CD1c-positive myeloid dendritic cell (primary cell): Measurements from ENCODE around the gene BRICD5.
A peak's percentile ranks its signal among the peaks of the same experiment; 100 is the strongest.

Source experiments
- DNase-seq: peaks from one replicate; pipeline ENCODE4 v3.0.0-alpha.2; 2016; ENCODE audit errors: extremely low spot score

BRICD5 gene

GRCh38 chr16:2237493-2238149 is 27.0 kb upstream of the BRICD5 start:
- DNase-seq = no peak

- DNase-seq = no peak
These were observed 26.4 kb upstream of the BRICD5 start for GRCh38 chr16:2237102-2237482.

DNA sequence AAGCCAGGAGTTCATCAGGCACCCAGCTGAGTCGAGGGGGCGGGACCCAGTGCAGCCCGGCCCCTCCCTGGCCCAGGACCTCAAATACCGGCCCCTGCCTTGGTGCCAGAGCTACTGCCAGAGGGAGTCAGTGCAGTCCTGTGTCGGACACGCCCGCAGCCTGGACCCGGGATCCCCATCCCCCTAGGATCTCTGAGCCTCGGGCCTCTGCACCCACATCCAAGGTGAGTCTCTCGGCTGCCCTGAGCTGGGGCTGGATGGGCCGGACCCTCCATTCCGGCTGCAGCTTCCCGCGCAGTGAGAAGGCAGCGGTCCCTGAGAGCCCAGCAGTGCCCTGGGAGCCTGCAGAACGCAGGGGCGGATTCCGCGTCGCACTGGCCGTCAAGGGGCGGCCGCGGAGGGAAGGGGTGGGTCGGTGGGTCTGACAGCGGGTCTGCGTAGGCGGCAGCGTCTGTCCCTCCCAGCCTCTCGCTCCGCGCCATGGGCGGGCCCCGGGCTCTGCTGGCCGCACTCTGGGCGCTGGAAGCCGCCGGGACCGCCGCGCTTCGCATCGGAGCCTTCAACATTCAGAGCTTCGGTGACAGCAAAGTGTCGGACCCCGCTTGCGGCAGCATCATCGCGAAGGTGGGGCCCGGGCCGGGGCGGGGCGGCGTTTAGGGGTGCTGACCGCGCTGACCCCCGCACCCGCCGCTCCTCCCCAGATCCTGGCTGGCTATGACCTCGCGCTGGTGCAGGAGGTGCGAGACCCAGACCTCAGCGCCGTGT is 25.9 kb upstream of the BRICD5 start, which contains the start of gene DNASE1L2:
Gene DNASE1L2, plus strand, starts transcription at position 108 of the 765 bp plus-strand sequence. Its CDS starts 373 bp downstream, at position 481.
- DNase-seq = peak; percentile 46

DNA sequence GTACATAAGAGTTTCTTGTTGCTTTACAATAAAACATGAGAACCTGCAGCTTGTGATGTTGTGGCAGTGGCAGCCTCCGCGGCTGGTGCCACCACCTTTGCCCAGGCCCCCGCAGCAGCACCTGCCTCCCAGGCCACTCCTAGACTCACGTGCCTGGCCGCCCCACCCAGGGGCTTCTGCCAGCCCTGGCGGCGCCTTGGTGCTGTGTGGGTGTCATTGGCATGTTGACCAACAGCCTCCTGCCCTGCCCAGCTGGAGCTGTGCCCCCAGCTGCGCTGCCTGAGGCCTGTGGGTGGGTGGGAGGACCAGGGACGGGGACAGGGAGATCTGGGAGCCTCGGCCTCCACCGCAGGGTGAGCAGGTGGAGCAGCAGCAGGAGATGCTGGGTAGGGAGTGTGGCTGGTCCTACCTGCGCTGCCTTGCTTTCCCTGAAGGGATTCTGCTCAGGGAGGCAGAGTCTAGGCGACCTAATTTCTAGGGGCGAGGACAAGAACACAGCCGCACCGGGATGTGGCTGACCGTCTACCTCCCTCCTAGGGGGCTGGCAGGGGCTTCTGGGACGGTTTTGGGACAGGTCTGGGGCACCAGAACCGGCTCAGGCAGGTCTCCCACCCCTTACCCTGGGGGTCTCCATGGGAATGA is 25.2 kb upstream of the BRICD5 start:
- no peak for DNase-seq

DNA sequence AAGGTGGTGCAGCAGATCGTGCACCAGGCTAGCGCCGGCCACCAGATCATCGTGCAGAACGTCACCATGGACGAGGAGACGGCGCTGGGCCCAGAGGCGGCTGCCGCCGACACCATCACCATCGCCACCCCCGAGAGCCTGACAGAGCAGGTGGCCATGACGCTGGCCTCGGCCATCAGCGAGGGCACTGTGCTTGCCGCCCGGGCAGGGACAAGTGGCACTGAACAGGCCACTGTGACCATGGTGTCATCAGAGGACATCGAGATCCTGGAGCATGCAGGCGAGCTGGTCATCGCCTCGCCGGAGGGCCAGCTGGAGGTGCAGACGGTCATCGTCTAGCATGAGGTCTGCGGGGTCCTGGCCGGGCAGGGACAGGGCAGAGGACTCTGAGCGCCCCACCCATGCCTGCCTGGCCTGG is 24.6 kb upstream of the BRICD5 start:
- no peak for DNase-seq

- DNase-seq = no peak
These were observed 24.1 kb upstream of the BRICD5 start for GRCh38 chr16:2234813-2235170.

- no peak for DNase-seq
These were observed 23.5 kb upstream of the BRICD5 start for GRCh38 chr16:2233872-2234812.

GRCh38 chr16:2233046-2233775 is 22.5 kb upstream of the BRICD5 start:
- DNase-seq = no peak

DNA sequence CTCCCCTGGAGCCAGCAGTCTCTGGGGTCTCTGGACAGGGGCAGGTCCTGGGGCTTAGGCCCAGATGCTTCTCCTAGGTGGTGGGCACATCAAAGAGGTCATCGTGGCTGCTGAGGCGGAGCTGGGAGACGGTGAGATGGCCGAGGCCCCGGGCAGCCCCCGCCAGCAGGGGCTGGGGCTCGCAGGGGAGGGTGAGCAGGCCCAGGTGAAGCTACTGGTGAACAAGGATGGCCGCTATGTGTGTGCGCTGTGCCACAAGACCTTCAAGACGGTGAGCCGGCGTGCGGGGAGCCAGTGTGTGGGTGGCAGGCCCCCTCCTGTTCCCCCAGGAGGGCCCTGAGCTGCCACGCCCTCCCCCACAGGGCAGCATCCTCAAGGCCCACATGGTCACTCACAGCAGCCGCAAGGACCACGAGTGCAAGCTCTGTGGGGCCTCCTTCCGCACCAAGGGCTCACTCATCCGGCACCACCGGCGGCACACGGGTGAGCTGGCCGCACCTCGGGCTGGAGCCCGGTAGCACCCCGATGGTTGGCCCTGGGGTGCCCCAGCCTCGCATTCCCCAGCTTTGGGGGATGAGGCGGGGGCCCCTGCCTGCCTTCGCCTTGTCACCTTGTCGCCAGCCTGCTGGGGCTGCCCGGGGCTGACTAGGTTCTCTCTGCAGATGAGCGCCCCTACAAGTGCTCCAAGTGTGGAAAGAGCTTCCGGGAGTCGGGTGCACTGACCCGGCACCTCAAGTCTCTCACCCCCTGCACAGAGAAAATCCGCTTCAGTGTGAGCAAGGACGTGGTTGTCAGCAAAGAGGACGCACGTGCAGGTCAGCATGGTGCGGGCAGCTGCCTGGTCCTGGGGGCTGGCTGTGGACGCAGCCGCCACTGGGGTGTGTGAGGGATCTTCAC is 21.7 kb upstream of the BRICD5 start:
- no peak for DNase-seq

DNA sequence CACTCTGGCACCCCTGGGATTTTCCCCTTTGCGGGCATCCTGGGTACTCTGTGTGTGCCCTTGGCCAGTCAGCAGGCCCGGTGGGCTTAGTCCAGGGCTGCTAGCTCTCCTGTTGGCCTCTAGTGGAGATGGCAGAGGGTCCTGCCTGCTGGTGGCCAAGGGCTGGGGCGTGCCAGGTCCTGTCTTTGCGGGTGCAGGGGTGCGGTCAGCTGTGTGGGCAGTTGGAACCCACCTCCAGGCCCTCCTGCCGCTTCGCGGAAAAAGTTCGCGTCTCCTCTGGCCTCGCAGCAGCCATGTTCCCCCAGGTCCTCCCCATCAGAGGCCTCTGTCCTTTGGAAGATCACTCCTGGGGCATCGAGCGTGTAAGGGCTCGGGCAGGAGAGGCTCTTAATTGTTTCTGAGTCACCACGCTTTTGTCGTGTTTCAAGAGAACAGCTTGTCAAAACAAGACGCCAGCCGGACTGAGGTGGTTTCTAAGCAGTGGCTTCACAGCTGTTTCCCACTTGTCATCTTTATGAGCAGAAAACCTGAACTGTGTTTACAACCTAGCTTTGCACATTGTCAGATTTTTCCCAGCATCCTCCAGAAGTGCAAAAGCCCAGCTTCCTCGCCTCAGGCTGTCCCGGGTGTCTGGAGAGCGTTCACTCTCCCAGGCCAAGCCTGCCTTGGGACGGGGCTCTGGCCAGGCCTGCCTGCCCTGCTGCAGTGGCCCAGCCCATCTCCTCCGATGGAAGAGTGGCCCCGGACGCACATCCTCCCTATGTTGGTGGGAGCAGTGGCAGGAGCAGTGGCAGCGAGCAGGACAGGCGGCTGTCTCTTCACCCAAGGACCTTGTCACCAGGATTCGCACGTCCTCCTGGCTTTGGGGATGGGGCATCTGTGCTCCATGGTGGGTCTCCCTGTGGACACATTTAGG is 20.6 kb upstream of the BRICD5 start:
- no peak for DNase-seq

- DNase-seq = peak; percentile 26
These were observed 19.7 kb upstream of the BRICD5 start for GRCh38 chr16:2230376-2230775.

DNA sequence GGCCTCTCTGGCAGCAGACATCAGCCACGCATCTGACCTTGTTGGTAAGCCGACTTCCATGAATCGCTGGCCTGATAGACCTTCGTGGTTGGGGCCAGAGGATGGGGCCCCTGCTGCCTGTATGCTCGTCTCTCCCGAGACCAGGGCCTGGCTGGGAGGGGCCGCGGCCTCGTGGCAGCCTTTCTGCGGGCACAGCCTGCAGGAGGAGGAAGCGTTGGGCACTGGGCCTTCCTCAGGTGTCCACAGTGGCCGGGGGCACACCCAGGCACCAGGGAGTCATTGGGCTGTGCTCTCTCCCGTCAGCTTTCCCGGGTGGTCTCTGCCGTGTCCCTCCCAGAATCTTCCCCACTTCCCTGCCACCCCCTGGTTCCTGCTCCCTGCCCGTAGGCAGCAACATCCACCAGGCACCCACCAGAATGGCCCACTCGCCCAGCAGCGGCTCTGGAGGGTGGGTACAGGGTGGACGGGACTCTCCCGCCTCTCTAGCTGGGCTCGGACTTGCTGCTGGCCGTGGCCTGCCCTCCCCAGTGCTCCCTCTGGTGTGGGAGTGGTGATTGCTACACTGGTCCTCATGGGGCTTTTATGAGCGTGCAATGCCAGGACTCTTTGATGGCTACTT is 19.1 kb upstream of the BRICD5 start:
- no peak for DNase-seq

GRCh38 chr16:2229091-2229490 is 18.4 kb upstream of the BRICD5 start:
- no peak for DNase-seq

DNA sequence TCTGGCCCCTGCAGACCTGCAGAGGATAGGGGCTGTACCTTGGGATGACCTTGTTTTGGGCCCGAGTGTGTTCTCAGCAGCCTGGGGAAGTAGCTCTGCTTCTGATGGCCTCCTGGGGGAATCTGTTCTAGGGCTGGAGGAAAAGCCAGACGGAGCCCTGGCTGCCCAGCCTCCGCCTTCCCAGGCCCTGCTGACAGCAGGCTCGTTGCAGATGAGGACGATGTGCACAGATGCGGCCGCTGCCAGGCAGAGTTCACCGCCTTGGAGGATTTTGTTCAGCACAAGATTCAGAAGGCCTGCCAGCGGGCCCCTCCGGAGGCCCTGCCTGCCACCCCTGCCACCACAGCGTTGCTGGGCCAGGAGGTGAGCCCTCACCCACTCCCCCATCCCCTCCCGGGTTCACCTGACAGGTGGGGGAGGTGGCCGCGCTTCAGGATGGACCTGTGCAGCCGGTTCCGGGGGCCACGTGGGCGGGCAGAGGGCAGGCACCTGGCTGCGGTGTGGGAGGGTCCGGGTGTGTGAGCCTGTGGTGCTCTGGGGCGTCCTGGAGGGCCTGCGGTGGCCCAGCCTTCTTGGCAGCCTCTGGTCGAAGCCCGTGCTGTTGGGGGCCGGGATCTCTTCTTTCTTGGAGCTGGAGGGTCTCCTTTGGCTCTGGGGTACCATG is 17.6 kb upstream of the BRICD5 start:
- no peak for DNase-seq

- no peak for DNase-seq
These were observed 16.3 kb upstream of the BRICD5 start for GRCh38 chr16:2226918-2227317.

DNA sequence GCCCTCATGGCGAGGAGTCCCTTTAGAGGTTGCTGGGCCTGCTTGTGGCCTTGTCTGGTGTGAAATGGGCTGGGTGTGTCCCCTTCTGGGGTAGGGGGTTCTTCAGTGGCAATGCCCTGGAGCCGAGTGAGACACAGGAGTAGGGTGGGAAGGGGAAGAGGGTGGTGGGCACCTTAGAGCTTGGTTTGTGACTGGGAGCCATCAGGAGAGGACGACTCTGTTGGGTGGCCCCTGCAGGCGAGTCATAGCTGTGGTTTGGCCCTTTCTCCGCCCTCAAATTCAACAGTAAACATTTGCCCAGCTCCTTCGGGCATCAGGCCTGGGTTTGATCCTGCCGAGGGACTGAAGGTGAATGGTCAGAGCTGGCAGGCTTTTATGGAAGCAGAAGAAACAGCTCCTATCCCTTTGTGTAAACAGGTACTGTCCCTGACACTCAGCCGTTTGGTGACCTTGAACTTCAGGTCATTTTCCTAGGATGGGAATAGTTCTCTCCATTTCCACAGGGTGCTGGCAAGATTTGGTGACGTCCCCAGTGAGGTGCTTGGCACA is 15.7 kb upstream of the BRICD5 start:
- no peak for DNase-seq

DNA sequence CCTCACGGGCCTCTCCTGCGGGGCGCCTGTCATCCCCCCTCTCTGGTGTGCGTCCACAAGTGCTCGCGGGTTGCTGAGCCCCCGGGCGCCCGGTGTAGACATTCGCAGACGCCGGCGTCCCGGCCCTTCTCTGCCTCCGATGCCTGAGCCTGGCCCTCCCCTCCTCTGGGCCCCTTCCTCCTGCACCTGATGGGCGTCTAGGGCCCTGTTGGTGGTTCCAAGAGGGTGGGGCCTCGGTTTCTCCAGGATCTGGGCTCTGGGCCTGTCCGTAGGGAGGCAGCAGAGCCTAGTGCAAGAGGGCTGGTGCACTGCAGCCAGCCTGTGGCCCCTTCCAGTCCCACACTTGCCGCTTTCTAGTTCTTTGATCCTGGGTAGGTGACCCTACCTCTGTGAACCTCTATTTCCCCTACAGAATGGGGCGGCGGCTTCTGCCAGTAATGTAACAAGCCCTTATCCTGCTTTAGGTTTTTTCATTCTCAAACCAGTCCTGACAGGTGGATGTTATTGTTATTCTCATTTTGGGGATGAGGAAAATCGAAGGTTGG is 13.4 kb upstream of the BRICD5 start:
- peak; percentile 17 for DNase-seq
